PC-3 (cell line): ENCODE measurements around the gene C3orf85. TPM values are rescaled to one million over a fixed set of nuclear protein-coding genes. Genes with fewer than 3 reads are reported as not detected.

ENCODE experiments used
- ATAC-seq: fragments of 200-7000 bp; cut with Tn5 transposase; 2 replicates; pipeline ENCODE4 v1.9.1; 2020; ENCODE audit warnings: mild to moderate bottlenecking, moderate library complexity
- BruUV-seq: library from RNA; stranded (reverse); fragments of 400-500 nt; replicated peaks from 2 replicates; lab custom pipeline; 2021; lab: Mats Ljungman, UMichigan
- CTCF ChIA-PET: fragments of 300-600 bp; sonication (Branson Sonifier 250); formaldehyde crosslinking; loops from one replicate; lab custom pipeline; 2022; ENCODE audit warnings: antibody characterized with exemption; lab: Charles Lee
- POLR2A ChIA-PET: fragments of 300-600 bp; sonication (Branson Sonifier 250); formaldehyde crosslinking; loops from one replicate; lab custom pipeline; 2022; ENCODE audit warnings: antibody characterized with exemption; ENCODE audit not compliant: unreplicated experiment; lab: Charles Lee
- DNase-seq: peaks from one replicate; pipeline ENCODE4 v3.0.0-alpha.2; 2015
- H2AFZ ChIP-seq: fragments of 300-600 bp; sonication (generic); 2 replicates; pipeline ENCODE4 v1.6.0; 2016; ENCODE audit warnings: antibody characterized with exemption, low read length
- H3F3A ChIP-seq: fragments of 300-600 bp; sonication (generic); one replicate; pipeline ENCODE4 v1.6.0; 2017; ENCODE audit warnings: antibody characterized with exemption, low read length, control low read depth, mild to moderate bottlenecking; ENCODE audit not compliant: unreplicated experiment
- H3K27ac ChIP-seq: fragments of 300-600 bp; sonication (generic); 2 replicates; pipeline ENCODE4 v1.5.1; 2016; ENCODE audit warnings: mild to moderate bottlenecking, low read length
- H3K27me3 ChIP-seq: fragments of 300-600 bp; sonication (generic); 2 replicates; pipeline ENCODE4 v1.6.1; 2016; ENCODE audit warnings: low read length, mixed read lengths
- H3K36me3 ChIP-seq: fragments of 300-600 bp; sonication (generic); 2 replicates; pipeline ENCODE4 v1.6.1; 2016; ENCODE audit warnings: low read depth, mixed run types, low read length, mixed read lengths
- H3K4me1 ChIP-seq: fragments of 300-600 bp; sonication (generic); 2 replicates; pipeline ENCODE4 v1.5.1; 2016; ENCODE audit warnings: low read length; ENCODE audit not compliant: insufficient read depth
- H3K4me2 ChIP-seq: fragments of 300-600 bp; sonication (generic); 2 replicates; pipeline ENCODE4 v1.6.0; 2016; ENCODE audit warnings: low read length
- H3K4me3 ChIP-seq: fragments of 300-600 bp; sonication (generic); 2 replicates; pipeline ENCODE4 v1.5.1; 2016; ENCODE audit warnings: mild to moderate bottlenecking, low read length, mixed read lengths
- H3K79me2 ChIP-seq: fragments of 300-600 bp; sonication (generic); 2 replicates; pipeline ENCODE4 v1.6.1; 2017; ENCODE audit warnings: low read length, mixed read lengths
- H3K9ac ChIP-seq: fragments of 300-600 bp; sonication (generic); 2 replicates; pipeline ENCODE4 v1.6.0; 2016; ENCODE audit warnings: mild to moderate bottlenecking, low read length
- H3K9me2 ChIP-seq: fragments of 300-600 bp; sonication (generic); replicated peaks from 2 replicates; pipeline ENCODE4 v1.6.1; 2016; ENCODE audit warnings: mixed run types, low read length, mixed read lengths
- H3K9me3 ChIP-seq: fragments of 300-600 bp; sonication (generic); 2 replicates; pipeline ENCODE4 v1.6.1; 2016; ENCODE audit warnings: low read length, mixed read lengths
- H4K20me1 ChIP-seq: fragments of 300-600 bp; sonication (generic); 2 replicates; pipeline ENCODE4 v1.6.1; 2016; ENCODE audit warnings: low read length, mixed read lengths
- CTCF ChIP-seq: fragments of 300-600 bp; sonication (generic); conservative IDR thresholded peaks from 2 replicates; pipeline ENCODE4 v1.5.1; 2017; ENCODE audit warnings: antibody characterized with exemption, low read depth, mild to moderate bottlenecking, low read length
- EZH2 ChIP-seq: fragments of 300-600 bp; sonication (generic); IDR thresholded peaks from one replicate; pipeline ENCODE4 v1.6.1; 2017; ENCODE audit warnings: antibody characterized with exemption, mild to moderate bottlenecking, low read length; ENCODE audit not compliant: unreplicated experiment
- EZH2phosphoT487 ChIP-seq: fragments of 300-600 bp; sonication (generic); IDR thresholded peaks from 2 replicates; pipeline ENCODE4 v1.6.1; 2018; ENCODE audit warnings: mild to moderate bottlenecking, antibody characterized with exemption, low read length, borderline replicate concordance
- intact Hi-C: fragments of 100-400 bp; cut with micrococcal nuclease; formaldehyde crosslinking; loops from 2 replicates; pipeline ENCODE4 v1.9.0; 2023
- total RNA-seq: library from RNA; depleted of rRNA; stranded (reverse); fragments of >200 nt; gene quantifications from 2 replicates; pipeline ENCODE4 v1.2.3, GENCODE V29; 2014

C3orf85 gene
- total RNA-seq, 1 experiment from 2014 or later: not detected

- BruUV-seq: no TSS peak
- Histone ChIP-seq H3K4me3 (no peak overlapping the region), H3K27me3 (peaks cover 46% of the 10 kb centered on the region), H3K9me3 (no peaks in the 10 kb centered on the region), H3K4me2 (no peak overlapping the region), H3K9ac (no peak overlapping the region), H4K20me1 (no peaks in the 10 kb centered on the region), H3K36me3 (no peaks in the 10 kb centered on the region), H2AFZ (no peak overlapping the region), H3K4me1 (no peaks in the 10 kb centered on the region), H3F3A (no peaks in the 10 kb centered on the region), H3K9me2 (no peaks in the 10 kb centered on the region), H3K27ac (no peak overlapping the region), H3K79me2 (no peaks in the 10 kb centered on the region)
- ChIA-PET CTCF (interaction anchor here (0.6 kb wide), 1 partner anchor 95 kb away, joined by 4 read pairs; no protein-coding TSS in a partner anchor), POLR2A (no interaction called here)
- DNase-seq: no peak
- TF ChIP-seq EZH2phosphoT487 (no peak), EZH2 (no peak), CTCF (no peak)
- no peak for ATAC-seq
- intact Hi-C loops: no loop called here
These were observed 41.4 kb downstream of the C3orf85 start for GRCh38 chr3:109177908-109178307.

GRCh38 chr3:109178708-109179107 lies 42.2 kb downstream of the C3orf85 start:
- no peaks in the 10 kb centered on the region for H3K9me2 ChIP-seq
- no peak for DNase-seq
- peaks cover 38% of the 10 kb centered on the region for H3K27me3 ChIP-seq
- H3K9me3 ChIP-seq: no peaks in the 10 kb centered on the region
- no peaks in the 10 kb centered on the region for H3K36me3 ChIP-seq
- no peaks in the 10 kb centered on the region for H4K20me1 ChIP-seq
- H3K9ac ChIP-seq: no peak overlapping the region
- no TSS peak for BruUV-seq
- no peaks in the 10 kb centered on the region for H3K79me2 ChIP-seq
- no peaks in the 10 kb centered on the region for H3F3A ChIP-seq
- TF ChIP-seq EZH2: no peak
- TF ChIP-seq CTCF: no peak
- TF ChIP-seq EZH2phosphoT487: no peak
- H3K4me3 ChIP-seq: no peak overlapping the region
- ChIA-PET POLR2A (no interaction called here), CTCF (interaction anchor here (0.6 kb wide), 1 partner anchor 94 kb away, joined by 4 read pairs; no protein-coding TSS in a partner anchor)
- intact Hi-C loops: no loop called here
- no peaks in the 10 kb centered on the region for H3K4me1 ChIP-seq
- no peak overlapping the region for H2AFZ ChIP-seq
- H3K4me2 ChIP-seq: no peak overlapping the region
- ATAC-seq: no peak
- no peak overlapping the region for H3K27ac ChIP-seq

- ATAC-seq (no peak), DNase-seq (no peak)
- H3K9me2 ChIP-seq: no peaks in the 10 kb centered on the region
- H3K27ac ChIP-seq: no peak overlapping the region
- intact Hi-C loops: no loop called here
- no peaks in the 10 kb centered on the region for H3K36me3 ChIP-seq
- ChIA-PET CTCF (no interaction called here), POLR2A (no interaction called here)
- H3K27me3 ChIP-seq: peaks cover 13% of the 10 kb centered on the region
- BruUV-seq: no TSS peak
- H4K20me1 ChIP-seq: no peaks in the 10 kb centered on the region
- no peak for TF ChIP-seq EZH2phosphoT487
- TF ChIP-seq CTCF: no peak
- no peak for TF ChIP-seq EZH2
- H3K9ac ChIP-seq: no peak overlapping the region
- H3K9me3 ChIP-seq: no peaks in the 10 kb centered on the region
- H3K79me2 ChIP-seq: no peaks in the 10 kb centered on the region
- no peak overlapping the region for H3K4me3 ChIP-seq
- no peaks in the 10 kb centered on the region for H3F3A ChIP-seq
- no peaks in the 10 kb centered on the region for H3K4me1 ChIP-seq
- H2AFZ ChIP-seq: no peak overlapping the region
- no peak overlapping the region for H3K4me2 ChIP-seq
These were observed 48.2 kb downstream of the C3orf85 start for GRCh38 chr3:109184726-109185125.
